OCI-LY7 (cell line): Measurements from ENCODE around the gene MAP2K1.

ENCODE experiments used
- EZH2phosphoT487 ChIP-seq: fragments of 200-600 bp; sonication (generic); IDR thresholded peaks from 2 replicates; pipeline ENCODE4 v1.6.1; 2018; ENCODE audit warnings: low read depth, borderline replicate concordance, mild to moderate bottlenecking, mixed run types, antibody characterized with exemption, low read length, moderate library complexity, mixed read lengths
- TF ChIP-seq, protein P1 (sequence below): fragments of 200-600 bp; sonication (generic); conservative IDR thresholded peaks from 2 replicates; pipeline ENCODE4 v1.5.1; 2014; ENCODE audit warnings: mild to moderate bottlenecking, antibody characterized with exemption, low read length, moderate library complexity, mixed read lengths

DNA sequence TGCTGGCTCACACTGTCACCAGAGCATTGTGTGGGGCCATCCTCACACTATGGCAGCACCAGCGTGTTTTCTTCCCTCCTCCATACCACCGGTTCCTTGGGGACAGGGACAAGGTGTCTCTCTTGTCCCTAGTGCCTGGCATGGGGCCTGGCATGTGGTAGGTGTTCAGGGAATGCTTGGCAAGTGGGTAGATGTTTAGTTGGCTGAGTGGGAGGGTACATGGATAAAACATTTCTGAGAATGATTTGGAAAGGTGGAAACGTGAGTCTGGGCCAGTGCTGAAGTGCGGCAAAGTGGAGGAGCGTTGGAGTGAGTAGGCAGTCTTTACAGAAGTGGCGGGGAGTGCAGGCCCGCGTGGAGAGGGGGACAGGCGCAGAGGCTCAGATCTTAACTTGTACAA lies 95.8 kb downstream of the MAP2K1 start:
- TF ChIP-seq, protein P1, sequence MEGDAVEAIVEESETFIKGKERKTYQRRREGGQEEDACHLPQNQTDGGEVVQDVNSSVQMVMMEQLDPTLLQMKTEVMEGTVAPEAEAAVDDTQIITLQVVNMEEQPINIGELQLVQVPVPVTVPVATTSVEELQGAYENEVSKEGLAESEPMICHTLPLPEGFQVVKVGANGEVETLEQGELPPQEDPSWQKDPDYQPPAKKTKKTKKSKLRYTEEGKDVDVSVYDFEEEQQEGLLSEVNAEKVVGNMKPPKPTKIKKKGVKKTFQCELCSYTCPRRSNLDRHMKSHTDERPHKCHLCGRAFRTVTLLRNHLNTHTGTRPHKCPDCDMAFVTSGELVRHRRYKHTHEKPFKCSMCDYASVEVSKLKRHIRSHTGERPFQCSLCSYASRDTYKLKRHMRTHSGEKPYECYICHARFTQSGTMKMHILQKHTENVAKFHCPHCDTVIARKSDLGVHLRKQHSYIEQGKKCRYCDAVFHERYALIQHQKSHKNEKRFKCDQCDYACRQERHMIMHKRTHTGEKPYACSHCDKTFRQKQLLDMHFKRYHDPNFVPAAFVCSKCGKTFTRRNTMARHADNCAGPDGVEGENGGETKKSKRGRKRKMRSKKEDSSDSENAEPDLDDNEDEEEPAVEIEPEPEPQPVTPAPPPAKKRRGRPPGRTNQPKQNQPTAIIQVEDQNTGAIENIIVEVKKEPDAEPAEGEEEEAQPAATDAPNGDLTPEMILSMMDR = no peak
- TF ChIP-seq EZH2phosphoT487 = no peak
